K562 (cell line): ENCODE results near the gene ZNF740. TPM values are rescaled to one million over a fixed set of nuclear protein-coding genes. Genes with fewer than 3 reads are reported as not detected.
A peak's percentile ranks its signal among the peaks of the same experiment; 100 is the strongest.

ENCODE experiments used
- BCOR ChIP-seq: fragments of 450-650 bp; IDR thresholded peaks from 2 replicates; pipeline ENCODE4 v1.6.1; 2016
- CHD7 ChIP-seq: fragments of 200-600 bp; sonication (generic); IDR thresholded peaks from one replicate; pipeline ENCODE4 v1.6.1; 2012; ENCODE audit warnings: mild to moderate bottlenecking, low read depth, low read length, inconsistent platforms
- E2F6 ChIP-seq, 2 experiments: IDR thresholded peaks; 2 replicates each; pipeline ENCODE4 v1.6.1; 2011; ENCODE audit warnings: borderline replicate concordance in 1 of 2, control low read depth in 1 of 2, low read depth in 1 of 2, low read length in 1 of 2, mild to moderate bottlenecking in 1 of 2, mixed read lengths in 1 of 2, moderate library complexity in 1 of 2; ENCODE audit not compliant: insufficient read depth in 1 of 2, insufficient read length in 1 of 2, poor library complexity in 1 of 2, severe bottlenecking in 1 of 2; ENCODE audit errors: extremely low read depth in 1 of 2
- EGR1 ChIP-seq: fragments of 450-650 bp; conservative IDR thresholded peaks from 2 replicates; pipeline ENCODE4 v1.6.1; 2017; ENCODE audit warnings: mild to moderate bottlenecking
- KDM1A ChIP-seq, 2 experiments: fragments of 450-650 bp; IDR thresholded peaks; 2 replicates each; pipeline ENCODE4 v1.6.1; 2016; ENCODE audit warnings: mild to moderate bottlenecking in 2 of 2
- KDM5B ChIP-seq: fragments of 200-600 bp; sonication (generic); IDR thresholded peaks from 2 replicates; pipeline ENCODE4 v1.6.1; 2012; ENCODE audit warnings: low read depth, mild to moderate bottlenecking, moderate library complexity, low read length, control low read depth, inconsistent platforms; ENCODE audit not compliant: insufficient replicate concordance
- L3MBTL2 ChIP-seq: fragments of 450-650 bp; IDR thresholded peaks from 2 replicates; pipeline ENCODE4 v1.6.1; 2016; ENCODE audit warnings: mild to moderate bottlenecking, moderate library complexity
- MNT ChIP-seq, 2 experiments: fragments of 450-650 bp; conservative IDR thresholded peaks; 2 replicates each; pipeline ENCODE4 v1.6.1; 2017; ENCODE audit warnings: mild to moderate bottlenecking in 2 of 2, moderate library complexity in 2 of 2
- MTF1 ChIP-seq: fragments of 250-450 bp; sonication (Bioruptor Pico); IDR thresholded peaks from 2 replicates; pipeline ENCODE4 v1.9.0; 2021; ENCODE audit warnings: moderate library complexity, mild to moderate bottlenecking, inconsistent platforms, borderline replicate concordance
- POLR2G ChIP-seq: fragments of 200-400 bp; formaldehyde crosslinking; IDR thresholded peaks from 2 replicates; pipeline ENCODE4 v1.6.1; 2017; ENCODE audit warnings: low read depth, mild to moderate bottlenecking, antibody characterized with exemption, low read length, moderate library complexity
- TAF7 ChIP-seq: fragments of 450-650 bp; IDR thresholded peaks from 2 replicates; pipeline ENCODE4 v1.6.1; 2016; ENCODE audit warnings: missing genetic modification characterization, missing compliant biosample characterization
- TEAD4 ChIP-seq, 2 experiments: sonication (generic) in 1 of 2; formaldehyde crosslinking in 1 of 2; IDR thresholded peaks; 2 replicates each; pipeline versions ENCODE4 v1.6.1 to v1.8.0; 2012 to 2022; ENCODE audit warnings: borderline replicate concordance in 1 of 2, inconsistent platforms in 1 of 2, low read length in 1 of 2, mild to moderate bottlenecking in 1 of 2, missing genetic modification reagents in 1 of 2
- polyA plus RNA-seq, 8 experiments: library from polyadenylated mRNA; depleted of rRNA in 4 of 8; stranded (reverse) in 5 of 8; unstranded in 3 of 8; fragments of >200 nt; fragmentation: Nextera tagmentation in 2 of 8; fragmentation: Illumina TruSeq in 1 of 8; extraction: Ambion mirVana in 2 of 8; extraction: Trizol in 1 of 8; gene quantifications; 2 replicates each; pipeline versions ENCODE4 v1.2.1 to v1.2.3, GENCODE V29; 2011 to 2014; ENCODE audit warnings: inconsistent platforms in 1 of 8, missing spikeins in 1 of 8
- total RNA-seq, 7 experiments: library from RNA; depleted of rRNA in 6 of 7; stranded (reverse); fragments of >200 nt in 6 of 7; fragmentation: Illumina TruSeq in 2 of 7; extraction: Trizol in 2 of 7; gene quantifications; 2 replicates each; pipeline versions ENCODE4 v1.2.1 to v1.2.3, GENCODE V29; 2011 to 2021; ENCODE audit warnings: low replicate concordance in 1 of 7

ZNF740 gene
- total and polyA plus RNA-seq, 9 of the 15 experiments (the other 6 are each of a cell fraction or from before 2014, with no cell fraction given), result 0.57 to 46.4 (median 18.6) TPM

GRCh38 chr12:53219292-53219955, 38.9 kb downstream of the ZNF740 start (continued):
- TF ChIP-seq MNT (conservative IDR thresholded peaks at IDR 0.05) (peak; percentile 49 to 75), EGR1 (peak; percentile 95), BCOR (0 out of 2 replicates have a peak, but pooled peaks have one; percentile 5), E2F6 (IDR thresholded peaks at IDR 0.05; ENCODE audit: borderline replicate concordance in 1 of 2, extremely low read depth in 1 of 2, insufficient read depth in 1 of 2, insufficient read length in 1 of 2, low read depth in 1 of 2, low read length in 1 of 2, poor library complexity in 1 of 2, severe bottlenecking in 1 of 2) (peak; percentile 32 to 42), POLR2G (0 out of 2 replicates have a peak, but pooled peaks have one; percentile 22), MTF1 (CRISPR knock-in tag) (no peak), CHD7 (no peak), TAF7 (tag) (no peak), L3MBTL2 (peak; percentile 31; the same call in 1 of the 2 replicates), TEAD4 (IDR thresholded peaks at IDR 0.05; ENCODE audit: low read length) (0 out of 2 replicates have a peak, but pooled peaks have one; percentile 2), TEAD4 (CRISPR knock-in tag; IDR thresholded peaks at IDR 0.05; ENCODE audit: borderline replicate concordance) (no peak), KDM5B (peak; percentile 52), KDM1A (IDR thresholded peaks at IDR 0.05) (peak in 1 of 2 experiments; percentile 40; a peak in 2 of 4 replicates)
